GOT3 (cell line): Measurements from ENCODE around the gene PNPLA2.
A peak's percentile ranks its signal among the peaks of the same experiment; 100 is the strongest.

Source experiments
- DNase-seq: peaks from one replicate; lab custom pipeline; 2025; ENCODE audit warnings: mixed read lengths; lab: John Stamatoyannopoulos, UW

The PNPLA2 gene

DNA sequence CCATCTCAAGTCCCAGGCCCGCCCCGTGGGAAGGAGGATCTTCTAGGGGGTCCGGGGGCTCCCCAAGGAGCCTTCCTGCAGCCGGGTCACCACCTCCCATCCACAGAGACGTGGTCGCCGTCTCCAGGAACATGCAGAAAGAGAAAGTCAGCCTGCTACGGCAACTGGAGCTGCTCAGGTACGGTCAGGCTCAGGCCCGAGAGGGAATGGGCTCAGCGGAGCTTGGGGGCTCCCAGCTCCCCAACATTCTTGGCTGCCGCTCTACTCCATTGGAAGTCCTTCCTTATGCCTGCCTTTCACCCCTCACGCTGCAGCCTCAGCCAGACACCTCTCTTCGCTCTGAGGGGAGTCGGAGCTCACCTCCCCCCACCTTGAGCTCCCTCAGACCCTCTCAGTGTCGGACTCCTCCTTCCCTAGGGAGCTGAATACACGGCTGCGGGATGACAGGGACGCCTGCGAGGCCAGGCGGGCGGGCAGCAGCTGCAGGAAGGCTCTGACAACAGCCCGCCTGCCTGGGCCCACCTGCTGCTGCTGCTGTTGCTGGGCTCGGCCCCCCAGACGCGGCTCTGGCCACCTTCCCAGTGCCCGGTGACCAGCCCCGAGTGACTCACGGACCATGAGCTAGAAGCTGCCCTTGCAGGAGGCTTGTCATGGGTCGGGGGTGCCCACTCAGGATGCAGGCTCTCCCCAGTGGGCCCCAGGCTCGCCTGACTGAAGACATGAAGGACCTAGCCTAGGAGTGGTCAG, 12.6 kb downstream of the PNPLA2 start:
- no peak for DNase-seq

DNA sequence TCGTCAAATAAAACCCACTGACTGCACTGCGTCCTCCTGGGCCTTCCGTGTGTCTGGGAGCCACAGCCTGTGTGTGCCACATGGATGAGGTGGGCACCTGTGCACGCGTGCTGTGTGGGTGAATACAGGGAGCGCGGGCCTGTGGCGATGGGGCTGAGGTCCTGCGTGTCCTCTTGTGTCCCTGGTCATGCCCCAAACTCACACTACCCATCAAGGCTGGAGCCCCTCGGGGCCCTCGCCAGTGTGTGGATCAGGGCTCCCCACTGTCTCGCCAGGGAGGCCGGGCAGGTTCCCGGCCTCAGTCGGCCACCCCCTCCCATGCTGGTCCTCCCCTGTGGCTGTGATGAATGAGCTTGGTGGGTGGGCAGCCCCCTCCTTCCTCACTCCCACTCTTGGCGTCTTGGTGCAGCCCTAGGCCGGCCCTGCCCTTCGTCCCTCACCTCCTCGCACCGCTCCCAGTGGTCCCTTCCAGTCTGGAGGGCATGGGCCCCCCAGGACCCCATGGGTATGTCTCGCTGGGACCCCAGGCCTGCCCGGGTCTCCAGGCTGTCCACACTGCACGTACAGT, 13.3 kb downstream of the PNPLA2 start:
- no peak for DNase-seq

DNA sequence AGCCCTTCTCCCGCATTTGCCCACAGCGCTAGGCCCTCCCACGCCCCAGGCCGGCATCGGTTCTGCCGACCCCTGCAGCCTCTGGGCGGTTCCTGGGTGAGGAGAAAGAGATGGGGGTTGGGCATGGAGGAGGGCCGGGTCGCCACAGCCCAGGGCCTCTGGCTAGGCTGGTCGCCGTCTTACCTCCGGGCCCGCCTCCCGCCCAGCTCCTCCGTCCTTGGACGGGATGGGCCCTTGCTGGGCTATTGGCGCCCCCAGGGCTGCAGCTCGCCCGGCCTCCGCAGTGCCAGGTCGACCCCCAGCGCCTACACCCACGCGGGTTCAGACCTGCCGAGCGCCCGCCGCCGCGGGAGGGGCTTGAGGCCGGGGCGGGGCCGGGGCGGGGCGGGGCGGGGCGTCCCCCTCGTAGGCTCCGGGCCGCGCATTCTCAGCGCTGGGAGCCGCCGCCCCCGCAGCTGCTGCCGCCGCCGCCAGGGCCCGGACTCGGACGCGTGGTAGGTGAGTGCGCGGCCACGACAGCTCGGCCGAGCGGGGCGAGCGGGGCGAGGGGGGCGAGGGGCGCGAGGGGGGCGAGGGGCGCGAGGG, 13.9 kb downstream of the PNPLA2 start, which contains the start of gene CD151:
Gene CD151, plus strand, starts transcription at position 424 of the 585 bp plus-strand sequence. CDS start 3,118 bp downstream, outside the sequence.
- no peak for DNase-seq

DNA sequence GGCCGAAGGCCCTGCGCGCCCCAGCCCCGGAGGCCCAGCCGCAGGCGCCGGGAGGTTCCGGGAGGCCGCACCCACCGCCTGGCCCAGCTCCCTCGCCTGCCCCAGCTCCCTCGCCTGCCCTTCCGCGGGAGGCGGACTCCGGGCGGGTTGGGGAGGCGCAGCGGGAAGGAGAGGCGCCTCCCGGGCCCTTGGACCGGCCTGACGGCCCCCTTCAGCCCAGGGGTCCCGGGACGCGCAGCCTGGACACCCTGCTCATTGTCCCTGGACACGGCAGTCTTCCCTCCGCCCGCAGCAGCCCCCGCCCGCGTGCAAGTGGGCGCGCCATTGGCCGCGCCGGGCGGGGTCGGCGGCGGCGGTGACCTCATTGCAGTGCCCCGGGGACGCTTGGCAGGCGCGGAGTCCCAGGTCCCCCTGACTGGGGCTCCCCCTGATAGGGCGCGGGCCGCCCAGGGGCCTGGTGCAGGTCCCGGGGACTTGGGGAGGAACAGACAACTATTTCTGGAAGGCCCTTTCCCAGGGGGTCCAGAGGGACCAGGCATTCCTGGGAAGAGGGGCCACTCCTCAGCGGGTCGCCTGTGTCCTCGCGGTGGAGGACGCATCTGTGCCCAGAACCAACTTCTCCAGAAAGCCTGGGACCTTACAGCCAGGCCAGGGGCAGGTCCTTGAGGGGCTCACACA, 14.5 kb downstream of the PNPLA2 start:
- no peak for DNase-seq

DNA sequence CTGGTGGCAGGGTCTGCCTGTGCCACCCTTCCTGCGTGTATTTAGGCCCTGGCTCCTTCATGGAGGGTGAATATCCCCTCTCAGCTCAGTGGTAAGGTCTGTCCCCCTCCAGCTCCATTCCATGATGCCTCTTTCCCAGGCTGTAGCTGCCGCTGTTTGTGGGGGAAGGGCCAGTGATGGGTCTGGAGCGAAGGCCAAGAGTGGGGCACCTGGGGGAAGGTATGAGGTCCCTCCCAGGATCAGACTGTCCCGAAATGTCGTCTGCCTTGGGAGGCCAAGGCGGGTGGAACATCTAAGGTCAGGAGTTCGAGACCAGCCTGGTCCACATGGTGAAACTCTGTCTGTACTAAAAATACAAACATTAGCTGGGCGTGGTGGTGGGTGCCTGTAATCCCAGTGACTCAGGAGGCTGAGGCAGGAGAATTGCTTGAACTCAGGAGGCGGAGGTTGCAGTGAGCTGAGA, 15.2 kb downstream of the PNPLA2 start:
- no peak for DNase-seq

DNA sequence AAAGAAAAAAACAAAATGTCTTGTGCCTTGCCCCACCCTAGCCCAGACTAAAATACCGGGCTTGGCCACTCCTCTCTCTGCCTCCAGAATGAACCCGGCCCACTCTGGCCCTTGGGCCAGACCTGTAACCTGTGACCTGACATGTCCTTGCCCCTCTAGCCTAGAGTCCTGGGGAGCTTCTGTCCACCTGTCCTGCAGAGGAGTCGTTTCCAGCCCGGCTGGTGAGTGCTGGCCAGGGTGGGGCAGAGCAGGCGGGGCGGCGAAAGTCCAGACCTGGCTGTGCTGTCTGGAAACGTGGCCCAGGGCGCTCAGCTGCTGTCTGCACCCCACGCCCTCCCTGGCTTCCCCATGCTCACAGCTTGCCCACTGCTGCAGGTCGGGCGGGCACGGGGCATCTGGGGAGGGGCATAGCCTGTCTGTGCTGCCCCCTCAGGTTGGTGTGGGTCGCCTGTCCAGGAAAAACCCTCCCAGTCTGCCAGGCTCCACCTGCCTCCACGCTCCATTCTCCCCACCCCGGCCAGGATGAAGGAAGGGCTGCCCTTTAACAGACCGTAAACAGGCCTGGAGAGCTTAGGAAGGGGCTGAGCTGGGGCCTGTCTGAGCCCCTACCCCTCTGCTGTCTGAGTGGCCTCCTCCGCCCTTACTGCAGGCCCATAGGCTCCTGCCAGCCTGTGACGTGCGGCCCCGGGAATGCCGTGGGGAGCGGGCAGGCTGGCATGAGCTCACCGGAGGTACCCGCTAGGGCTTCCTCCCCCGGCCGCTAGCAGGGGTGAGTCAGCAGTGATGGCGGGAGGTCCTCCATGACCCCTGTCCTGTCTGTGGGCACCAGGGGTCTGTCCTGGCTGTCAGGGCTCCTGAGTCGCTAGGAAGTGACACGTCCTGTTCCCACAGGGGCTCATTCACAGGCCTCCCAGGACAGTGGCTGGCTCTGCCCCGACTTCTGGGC, 15.9 kb downstream of the PNPLA2 start:
- no peak for DNase-seq

DNA sequence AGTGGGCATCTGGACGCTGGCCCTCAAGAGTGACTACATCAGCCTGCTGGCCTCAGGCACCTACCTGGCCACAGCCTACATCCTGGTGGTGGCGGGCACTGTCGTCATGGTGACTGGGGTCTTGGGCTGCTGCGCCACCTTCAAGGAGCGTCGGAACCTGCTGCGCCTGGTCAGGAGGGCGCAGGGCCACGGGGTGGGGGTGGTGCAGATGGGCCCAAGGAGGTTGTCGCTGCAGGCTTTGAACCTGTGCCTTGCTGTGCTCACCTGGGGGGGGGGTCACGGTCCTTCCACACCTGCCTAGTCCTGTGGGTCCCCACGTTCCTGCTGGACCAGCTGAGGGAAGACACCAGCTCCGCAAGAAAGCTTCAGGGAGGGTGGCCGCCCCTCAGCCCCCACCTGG, 17.6 kb downstream of the PNPLA2 start:
- DNase-seq = no peak

DNA sequence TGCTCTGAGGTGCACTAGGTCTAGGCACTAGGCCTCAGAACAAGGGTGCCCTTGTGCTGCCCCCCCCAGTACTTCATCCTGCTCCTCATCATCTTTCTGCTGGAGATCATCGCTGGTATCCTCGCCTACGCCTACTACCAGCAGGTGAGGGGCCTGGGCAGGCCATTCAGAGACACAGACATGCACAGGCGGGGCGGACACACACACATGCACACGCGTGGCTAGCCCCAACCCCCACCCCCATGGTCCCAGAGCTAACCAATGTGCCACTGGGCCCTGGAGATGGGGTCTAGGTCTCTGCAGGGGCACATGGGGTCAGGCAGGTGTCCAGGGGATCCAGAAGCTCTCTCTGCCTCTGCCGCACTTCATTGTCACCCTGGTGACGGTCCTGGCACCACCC, 18.0 kb downstream of the PNPLA2 start:
- DNase-seq = no peak

DNA sequence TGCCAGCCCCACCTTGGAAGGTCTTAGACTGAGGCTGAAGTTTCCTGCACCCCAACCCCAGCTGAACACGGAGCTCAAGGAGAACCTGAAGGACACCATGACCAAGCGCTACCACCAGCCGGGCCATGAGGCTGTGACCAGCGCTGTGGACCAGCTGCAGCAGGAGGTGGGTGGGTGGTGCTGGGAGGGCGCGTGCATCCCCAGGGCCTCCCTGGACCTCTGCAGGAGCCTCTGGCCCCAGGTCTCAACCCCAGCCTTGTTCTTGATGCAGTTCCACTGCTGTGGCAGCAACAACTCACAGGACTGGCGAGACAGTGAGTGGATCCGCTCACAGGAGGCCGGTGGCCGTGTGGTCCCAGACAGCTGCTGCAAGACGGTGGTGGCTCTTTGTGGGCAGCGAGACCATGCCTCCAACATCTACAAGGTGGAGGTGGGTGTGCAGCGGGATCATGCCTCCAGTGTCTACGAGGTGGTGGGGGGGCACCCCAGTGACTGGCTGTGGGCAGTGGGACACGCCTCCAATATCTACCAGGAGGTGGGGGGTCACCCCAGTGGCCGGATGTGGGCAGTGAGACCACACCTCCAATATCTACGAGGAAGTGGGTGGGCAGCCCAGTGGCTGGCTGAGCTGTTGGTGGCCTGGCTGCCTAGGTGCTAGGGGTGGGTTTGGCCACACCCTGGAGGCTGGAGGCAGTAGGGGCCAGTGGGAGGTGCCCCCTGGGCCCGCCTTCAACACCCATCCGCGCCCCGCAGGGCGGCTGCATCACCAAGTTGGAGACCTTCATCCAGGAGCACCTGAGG, 18.7 kb downstream of the PNPLA2 start:
- no peak for DNase-seq

DNA sequence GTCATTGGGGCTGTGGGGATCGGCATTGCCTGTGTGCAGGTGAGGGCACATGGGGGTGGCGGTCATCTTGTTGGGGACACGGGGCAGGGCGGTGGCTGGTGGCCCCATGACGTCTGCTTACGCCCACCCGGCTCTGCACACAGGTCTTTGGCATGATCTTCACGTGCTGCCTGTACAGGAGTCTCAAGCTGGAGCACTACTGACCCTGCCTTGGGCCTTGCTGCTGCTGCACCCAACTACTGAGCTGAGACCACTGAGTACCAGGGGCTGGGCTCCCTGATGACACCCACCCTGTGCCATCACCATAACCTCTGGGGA, 19.2 kb downstream of the PNPLA2 start:
- DNase-seq = no peak

DNA sequence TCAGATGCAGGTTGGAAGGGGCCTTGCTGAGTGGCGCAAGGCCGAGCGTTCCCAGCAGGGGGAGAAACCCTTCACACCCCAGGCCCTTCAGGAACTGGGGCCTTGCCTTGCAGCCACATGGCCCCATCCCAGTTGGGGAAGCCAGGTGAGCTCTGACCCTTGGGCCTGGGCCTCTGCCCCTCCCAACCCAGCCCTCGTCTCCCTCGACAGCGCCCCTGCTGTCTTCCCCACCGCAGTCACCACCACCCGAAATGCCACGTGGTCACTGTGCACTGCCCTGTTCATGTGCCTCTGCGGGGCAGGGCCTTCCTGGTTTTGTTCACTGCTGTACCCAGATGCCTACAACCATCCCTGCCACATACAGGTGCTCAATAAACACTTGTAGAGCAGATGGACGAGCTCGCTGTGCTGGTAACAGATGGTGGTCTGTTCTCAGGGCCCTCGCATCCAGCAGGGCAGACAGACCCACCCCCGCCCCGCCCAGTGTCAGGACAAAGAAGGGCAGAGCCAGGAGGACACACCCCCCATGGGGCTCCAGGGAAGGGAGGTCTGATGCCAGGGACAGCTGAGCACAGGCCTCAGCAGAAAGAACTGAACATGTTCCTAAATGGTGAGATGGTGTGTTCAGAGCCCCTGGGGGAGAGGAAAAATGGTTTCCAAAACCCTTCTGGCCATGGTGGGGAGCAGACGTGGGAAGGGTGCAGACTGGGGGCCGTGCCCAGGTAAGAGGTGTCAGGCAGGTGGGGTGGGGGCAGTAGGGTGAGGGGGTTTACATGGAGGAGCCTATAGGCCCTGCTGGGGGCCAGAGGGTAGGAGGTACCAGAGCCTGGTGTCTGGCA, 19.9 kb downstream of the PNPLA2 start:
- DNase-seq = no peak

DNA sequence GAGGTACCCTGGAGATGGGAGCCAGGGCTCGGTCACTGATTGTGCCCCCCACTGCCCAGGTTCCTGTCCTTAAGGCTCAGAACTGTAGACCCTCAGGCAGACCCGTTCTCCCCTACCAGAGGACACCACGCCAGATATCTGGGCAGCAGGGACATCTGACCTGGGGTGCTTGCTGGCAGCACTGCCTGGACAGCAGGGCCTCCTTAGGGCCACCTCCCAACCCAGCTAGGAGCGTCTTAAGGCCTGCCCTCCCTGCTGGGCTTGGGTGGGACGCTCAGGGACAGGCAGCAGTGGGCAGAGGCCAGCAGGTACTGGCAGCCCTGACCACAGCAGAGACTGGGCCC, 20.5 kb downstream of the PNPLA2 start:
- DNase-seq = no peak

DNA sequence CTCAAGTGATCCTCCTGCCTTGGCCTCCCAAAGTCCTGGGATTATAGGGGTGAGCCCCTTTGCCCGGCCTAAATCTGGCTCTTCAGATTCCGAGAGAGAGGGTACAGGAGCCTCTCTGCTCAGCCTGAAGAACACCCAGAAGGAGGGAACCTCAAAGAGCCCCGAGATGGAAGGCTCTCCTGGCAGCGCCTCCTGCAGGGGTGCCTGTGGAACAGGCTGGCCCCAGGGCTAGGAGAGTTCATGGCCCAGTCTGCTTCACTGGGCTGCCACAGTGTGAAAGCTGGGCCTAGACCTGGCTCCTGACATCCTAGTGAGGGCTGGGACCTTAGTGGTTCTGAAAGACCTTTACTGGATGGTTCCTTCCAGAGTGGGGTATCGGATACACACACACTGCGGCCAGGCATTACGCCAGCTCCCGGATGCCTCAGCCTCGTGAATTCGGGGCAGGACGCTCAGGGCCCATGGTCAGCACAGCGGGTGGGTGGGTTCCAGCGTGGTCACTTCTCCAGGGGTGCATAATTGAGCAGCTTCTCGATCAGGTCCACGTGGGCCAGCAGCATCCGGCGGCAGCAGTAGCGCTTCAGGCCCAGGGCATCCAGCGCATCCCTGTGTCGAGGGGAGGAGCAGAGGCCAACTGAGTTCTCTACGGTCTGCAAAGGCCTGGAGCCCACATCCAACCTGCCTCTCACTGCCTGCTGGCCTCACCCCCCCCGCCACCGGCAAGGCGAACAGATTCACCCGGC, 21.3 kb downstream of the PNPLA2 start:
- no peak for DNase-seq

DNA sequence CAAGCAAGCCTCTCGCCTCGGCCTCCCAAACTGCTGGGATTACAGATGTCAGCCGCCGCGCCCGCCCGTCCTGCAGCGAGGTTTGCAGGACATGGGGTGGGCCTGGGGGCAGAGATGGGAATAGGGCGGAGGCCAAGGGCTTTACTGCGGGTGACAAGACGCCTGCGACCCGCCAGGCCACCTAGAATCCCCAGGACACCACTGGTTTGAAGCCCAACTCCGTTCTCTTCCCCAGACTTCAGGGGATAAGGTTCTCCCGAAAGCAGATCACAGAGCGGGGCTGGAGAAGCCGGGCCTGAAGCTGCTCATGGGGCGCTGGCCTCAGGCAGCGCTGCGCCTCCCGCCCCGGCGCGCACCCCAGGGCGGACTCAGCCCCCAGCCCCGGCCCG, 23.3 kb downstream of the PNPLA2 start:
- no peak for DNase-seq

DNA sequence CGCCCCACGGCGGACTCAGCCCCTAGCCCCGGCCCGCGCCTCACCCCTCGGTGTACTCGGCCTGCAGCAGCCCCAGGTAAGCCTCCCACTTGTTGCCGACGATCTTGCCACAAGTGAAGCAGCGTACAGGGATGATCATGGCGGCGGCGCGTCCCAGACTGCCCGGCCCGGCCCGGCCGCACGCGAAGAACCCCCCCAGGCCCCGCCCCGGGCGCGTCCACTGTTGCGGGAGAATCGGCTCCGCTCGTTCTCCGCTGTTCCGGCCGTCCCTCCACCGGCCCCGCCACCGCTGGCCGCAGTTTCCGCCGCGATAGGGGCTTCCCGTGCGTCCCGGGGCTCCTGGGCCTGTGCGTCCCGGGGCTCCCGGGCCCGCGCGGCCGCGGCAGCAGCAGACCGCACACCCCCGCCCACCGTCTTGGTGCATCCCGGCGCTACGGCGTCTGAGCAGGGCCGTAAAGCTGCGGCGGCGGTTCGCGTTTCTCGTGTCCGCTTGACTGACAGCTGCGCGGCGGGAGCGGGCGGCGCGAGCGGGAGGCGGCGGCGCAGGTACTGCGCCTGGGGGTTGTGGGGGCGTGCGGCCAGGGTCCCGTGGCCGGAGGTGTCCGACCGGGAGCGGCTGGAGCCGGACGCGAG, 23.8 kb downstream of the PNPLA2 start, which contains the start of the genes POLR2L and TSPAN4:
Gene POLR2L, minus strand, starts transcription at position 160 of the 633 bp plus-strand sequence. Its CDS starts 21 bp downstream, at position 139.
Gene TSPAN4, plus strand, starts transcription at position 483 of the 633 bp plus-strand sequence. CDS start 7,453 bp downstream, outside the sequence.
- peak; percentile 16 for DNase-seq

DNA sequence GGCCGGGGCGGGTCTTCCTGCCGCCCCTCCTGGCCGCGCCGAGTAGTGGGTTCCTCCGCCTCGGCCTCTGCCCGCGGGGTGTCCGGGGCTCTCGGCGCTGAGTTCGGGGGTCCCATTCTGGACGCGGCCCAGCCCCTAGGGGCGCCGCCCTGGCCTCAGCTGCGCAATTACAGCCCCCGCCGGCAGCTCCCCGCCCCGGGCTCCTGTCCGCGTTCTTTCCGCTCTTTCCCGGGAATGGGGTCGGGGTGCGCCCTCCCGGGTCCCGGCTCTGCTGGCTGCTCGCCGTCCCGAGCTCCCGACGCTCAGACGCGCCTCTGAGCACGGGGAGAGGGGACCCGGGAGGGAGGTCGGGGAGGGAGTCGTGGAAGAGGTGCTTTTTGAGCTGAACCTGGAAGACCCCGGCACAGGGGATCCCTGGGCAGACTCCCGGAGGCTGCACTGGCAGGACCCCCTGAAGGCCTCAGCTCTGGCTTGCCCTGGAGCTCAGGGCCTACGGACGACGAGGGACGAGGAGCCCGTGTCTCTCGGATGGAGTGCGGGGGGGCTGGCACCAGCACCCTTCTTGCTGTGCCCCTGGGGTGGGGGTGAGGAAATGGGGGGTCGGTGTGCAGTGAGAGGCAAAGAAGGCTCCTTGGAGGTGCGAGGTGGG, 24.5 kb downstream of the PNPLA2 start:
- DNase-seq = no peak

DNA sequence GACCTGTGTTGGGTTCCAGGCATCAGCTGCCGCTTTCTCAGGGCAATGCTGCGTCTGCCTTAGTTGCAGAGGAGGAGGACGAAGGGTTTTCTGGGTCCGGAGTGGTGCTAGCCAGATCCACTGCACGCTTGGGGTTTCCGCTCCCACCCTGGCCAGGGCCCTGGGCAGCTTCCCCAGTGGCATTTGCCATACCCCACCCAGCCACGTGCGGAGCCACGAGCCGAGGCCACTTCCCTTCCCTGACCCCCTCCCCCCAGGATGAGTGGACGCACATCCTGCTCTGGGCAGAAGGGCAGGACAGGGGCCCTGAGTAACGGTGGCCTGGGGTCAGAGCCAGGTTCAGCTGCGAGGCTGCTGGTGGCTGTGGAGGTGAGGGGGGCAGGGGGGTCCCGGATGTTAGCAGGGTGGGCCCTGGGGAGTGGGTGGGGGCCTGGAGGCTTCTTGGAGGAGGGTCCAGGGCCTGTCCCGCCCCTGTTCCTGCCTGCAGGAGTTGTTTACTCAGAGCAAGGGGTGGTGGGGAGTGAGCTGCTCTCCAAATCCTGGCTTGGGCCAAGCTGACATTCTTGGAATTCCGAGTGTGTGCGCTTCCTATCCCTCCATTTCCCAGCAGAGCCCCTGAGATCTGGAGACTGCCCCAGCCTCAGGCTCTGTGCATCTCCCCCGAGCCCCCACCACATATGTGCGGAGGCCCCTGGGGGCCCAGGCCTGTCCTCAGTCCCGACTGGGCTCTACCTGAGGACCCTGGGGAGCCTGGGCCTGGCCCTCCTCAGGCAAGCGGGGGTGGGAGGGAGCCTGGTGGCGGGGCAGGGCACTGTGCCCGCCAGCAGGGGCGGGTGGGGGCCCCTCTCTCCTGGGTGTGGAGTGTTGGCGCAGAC, 25.3 kb downstream of the PNPLA2 start:
- DNase-seq = peak; percentile 44
